HepG2 (cell line): ENCODE measurements around the gene DIP2C. TPM values are rescaled to one million over a fixed set of nuclear protein-coding genes. Genes with fewer than 3 reads are reported as not detected.

Experiments
- AGO2 ChIP-seq: fragments of 200-400 bp; formaldehyde crosslinking; optimal IDR thresholded peaks from 2 replicates; pipeline ENCODE3; 2017; ENCODE audit warnings: mild to moderate bottlenecking, low read depth, low read length, moderate library complexity
- ATF1 ChIP-seq: IDR thresholded peaks from 2 replicates; pipeline ENCODE4 v1.6.1; 2016; ENCODE audit warnings: mild to moderate bottlenecking, control low read depth
- KDM3A ChIP-seq: IDR thresholded peaks from 2 replicates; pipeline ENCODE4 v1.6.1; 2018; ENCODE audit warnings: low read depth, missing compliant biosample characterization
- MIER2 ChIP-seq: IDR thresholded peaks from 2 replicates; pipeline ENCODE4 v1.6.1; 2016; ENCODE audit warnings: missing biosample characterization, missing genetic modification reagents
- NBN ChIP-seq: fragments of 450-650 bp; conservative IDR thresholded peaks from 2 replicates; pipeline ENCODE4 v1.6.1; 2017
- SP4 ChIP-seq: sonication (generic); formaldehyde crosslinking; IDR thresholded peaks from 2 replicates; pipeline ENCODE4 v1.8.1; 2023; ENCODE audit warnings: mild to moderate bottlenecking, missing genetic modification reagents
- TEAD3 ChIP-seq: optimal IDR thresholded peaks from 2 replicates; pipeline ENCODE3; 2016; ENCODE audit warnings: borderline replicate concordance
- TMF1 ChIP-seq: sonication (generic); formaldehyde crosslinking; IDR thresholded peaks from 2 replicates; pipeline ENCODE4 v1.8.1; 2022; ENCODE audit warnings: low read depth, missing genetic modification reagents
- ZBTB14 ChIP-seq: sonication (generic); formaldehyde crosslinking; IDR thresholded peaks from 2 replicates; pipeline ENCODE4 v1.4.0; 2020; ENCODE audit warnings: missing genetic modification reagents
- ZBTB40 ChIP-seq, 2 experiments: fragments of 450-650 bp in 1 of 2; sonication (generic) in 1 of 2; formaldehyde crosslinking in 1 of 2; IDR thresholded peaks; 2 replicates each; pipeline versions ENCODE4 v1.6.1 to v1.8.0; 2016 to 2022; ENCODE audit warnings: antibody characterized with exemption in 1 of 2, mild to moderate bottlenecking in 1 of 2, missing genetic modification reagents in 1 of 2
- ZFX ChIP-seq: sonication (generic); formaldehyde crosslinking; IDR thresholded peaks from 2 replicates; pipeline ENCODE4 v1.4.0; 2020; ENCODE audit warnings: mild to moderate bottlenecking, low read depth, missing genetic modification reagents, moderate library complexity
- ZNF432 ChIP-seq: sonication (generic); formaldehyde crosslinking; IDR thresholded peaks from 2 replicates; pipeline ENCODE4 v1.5.0; 2020; ENCODE audit warnings: missing genetic modification reagents, mild to moderate bottlenecking, borderline replicate concordance
- ZNF589 ChIP-seq: sonication (generic); formaldehyde crosslinking; conservative IDR thresholded peaks from 2 replicates; pipeline ENCODE4 v1.8.0; 2022; ENCODE audit warnings: mild to moderate bottlenecking, moderate library complexity, missing genetic modification reagents
- ZNF687 ChIP-seq: sonication (generic); formaldehyde crosslinking; IDR thresholded peaks from 2 replicates; pipeline ENCODE4 v1.5.1; 2020; ENCODE audit warnings: mild to moderate bottlenecking, missing genetic modification reagents, moderate library complexity
- ZSCAN29 ChIP-seq: sonication (generic); formaldehyde crosslinking; conservative IDR thresholded peaks from 2 replicates; pipeline ENCODE4 v1.4.0; 2020; ENCODE audit warnings: mild to moderate bottlenecking, missing genetic modification reagents
- polyA plus RNA-seq, 8 experiments: library from polyadenylated mRNA; depleted of rRNA in 3 of 8; stranded (reverse) in 7 of 8; unstranded in 1 of 8; fragments of >200 nt; fragmentation: Illumina TruSeq in 4 of 8; extraction: Trizol in 4 of 8; gene quantifications; 2 replicates each; pipeline versions ENCODE4 v1.2.1 to v1.2.3, GENCODE V29; 2011 to 2016; ENCODE audit warnings: low read depth in 4 of 8, missing spikeins in 1 of 8, mixed read lengths in 1 of 8; ENCODE audit not compliant: insufficient read depth in 1 of 8
- total RNA-seq, 5 experiments: library from RNA; depleted of rRNA; stranded (reverse); fragments of >200 nt; fragmentation: Illumina TruSeq; extraction: Trizol; gene quantifications; 2 replicates each; pipeline ENCODE4 v1.2.3, GENCODE V29; 2016; ENCODE audit warnings: low read depth in 1 of 5

The DIP2C gene
- total and polyA plus RNA-seq, 2 of the 13 experiments (the other 11 are each of a cell fraction or from before 2014, with no cell fraction given), result 2.2 to 2.7 TPM

GRCh38 chr10:689121-689451, 382 bp downstream of the DIP2C start (continued):
- TF ChIP-seq ZBTB40 (IDR thresholded peaks at IDR 0.05) (no peak), ZBTB40 (CRISPR knock-in tag; IDR thresholded peaks at IDR 0.05) (peak; percentile 27; the same call in 1 of the 2 replicates), ZBTB14 (CRISPR knock-in tag) (peak; percentile 5; the same call in 1 of the 2 replicates), TMF1 (CRISPR knock-in tag) (0 out of 2 replicates have a peak, but pooled peaks have one; percentile 1), ZNF432 (CRISPR knock-in tag) (no peak), ZSCAN29 (CRISPR knock-in tag) (no peak), NBN (no peak), MIER2 (CRISPR knock-in tag) (no peak), KDM3A (CRISPR knock-in tag) (no peak), SP4 (CRISPR knock-in tag) (0 out of 2 replicates have a peak, but pooled peaks have one; percentile 30), ZFX (peak; percentile 61; the same call in 1 of the 2 replicates), ZNF589 (CRISPR knock-in tag) (no peak), ZNF687 (peak; percentile 60), ATF1 (CRISPR knock-in tag) (no peak), TEAD3 (CRISPR knock-in tag) (no peak), AGO2 (peak; percentile 54)
